Measurements from ENCODE around the gene FOXO1.

The FOXO1 gene

GRCh38 chr13:40506592-40507446 lies 159.6 kb downstream of the FOXO1 start:
- DNase-seq (ENCODE audit: low spot score), result no peak

Data from CD4-positive, alpha-beta T cell treated with Interleukin-6 at 100 ng/mL for 8 hours (primary cell).